RWPE1 (cell line): ENCODE measurements around the gene DYNLT2B.

Experiments
- CTCF ChIA-PET: fragments of 350-600 bp; sonication (Branson Sonifier 250); formaldehyde crosslinking; extraction: SDS; loops from one replicate; lab custom pipeline; 2021; lab: Yijun Ruan, JAX
- POLR2A ChIA-PET: fragments of 400-600 bp; formaldehyde crosslinking; extraction: SDS; loops from one replicate; lab custom pipeline; 2020; ENCODE audit warnings: antibody characterized with exemption; ENCODE audit not compliant: low non-redundant PET; lab: Yijun Ruan, JAX
- DNase-seq: peaks from one replicate; pipeline ENCODE4 v3.0.0; 2012; ENCODE audit warnings: low spot score
- H3K27ac ChIP-seq: fragments of 450-650 bp; 2 replicates; pipeline ENCODE4 v1.5.1; 2017
- TF ChIP-seq, protein P1 (sequence below): fragments of 450-650 bp; conservative IDR thresholded peaks from 2 replicates; pipeline ENCODE4 v1.5.1; 2017; ENCODE audit warnings: low read depth, mild to moderate bottlenecking

DYNLT2B gene

DNA sequence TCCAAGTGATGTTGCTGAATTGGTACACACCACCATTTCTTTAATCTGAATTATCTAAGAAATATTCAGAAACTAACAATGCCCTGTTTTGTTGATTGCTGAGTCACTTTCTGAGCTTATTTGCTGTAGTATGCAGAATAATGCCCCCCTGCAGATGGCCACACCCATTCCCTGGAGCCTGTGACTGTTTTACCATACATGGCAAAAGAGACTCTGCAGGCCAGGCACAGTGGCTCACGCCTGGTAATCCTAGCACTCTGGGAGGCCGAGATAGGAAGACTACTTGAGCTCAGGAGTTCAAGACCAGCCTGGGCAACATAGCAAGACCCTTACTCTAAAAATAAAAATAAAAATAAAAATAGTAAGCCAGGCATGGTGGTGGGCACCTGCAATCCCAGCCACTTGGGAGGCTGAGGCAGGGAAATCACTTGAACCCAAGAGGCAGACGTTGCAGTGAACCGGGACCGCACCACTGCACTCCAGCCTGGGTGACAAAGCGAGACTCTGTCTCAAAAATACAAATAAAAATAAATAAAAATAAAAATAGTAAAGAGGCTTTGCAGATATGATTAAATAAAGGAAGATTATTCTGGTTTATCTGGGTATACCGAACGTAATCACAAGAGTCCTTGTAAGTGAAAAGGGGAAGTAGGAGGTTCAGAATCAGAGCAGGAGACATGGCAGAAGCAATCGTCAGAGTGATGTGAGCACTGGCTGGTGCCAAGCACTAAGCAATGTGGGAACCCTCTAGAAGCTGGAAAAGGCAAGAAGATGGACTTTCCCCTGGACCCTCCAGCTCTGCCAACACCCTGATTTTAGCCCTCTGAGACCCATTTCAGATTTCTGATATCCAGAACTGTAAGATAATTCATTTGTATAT is 49.5 kb downstream of the DYNLT2B start:
- ChIA-PET POLR2A (no interaction called here), CTCF (no interaction called here)
- no peak for DNase-seq
- H3K27ac ChIP-seq: peak overlapping the region; percentile 49
- TF ChIP-seq, protein P1, sequence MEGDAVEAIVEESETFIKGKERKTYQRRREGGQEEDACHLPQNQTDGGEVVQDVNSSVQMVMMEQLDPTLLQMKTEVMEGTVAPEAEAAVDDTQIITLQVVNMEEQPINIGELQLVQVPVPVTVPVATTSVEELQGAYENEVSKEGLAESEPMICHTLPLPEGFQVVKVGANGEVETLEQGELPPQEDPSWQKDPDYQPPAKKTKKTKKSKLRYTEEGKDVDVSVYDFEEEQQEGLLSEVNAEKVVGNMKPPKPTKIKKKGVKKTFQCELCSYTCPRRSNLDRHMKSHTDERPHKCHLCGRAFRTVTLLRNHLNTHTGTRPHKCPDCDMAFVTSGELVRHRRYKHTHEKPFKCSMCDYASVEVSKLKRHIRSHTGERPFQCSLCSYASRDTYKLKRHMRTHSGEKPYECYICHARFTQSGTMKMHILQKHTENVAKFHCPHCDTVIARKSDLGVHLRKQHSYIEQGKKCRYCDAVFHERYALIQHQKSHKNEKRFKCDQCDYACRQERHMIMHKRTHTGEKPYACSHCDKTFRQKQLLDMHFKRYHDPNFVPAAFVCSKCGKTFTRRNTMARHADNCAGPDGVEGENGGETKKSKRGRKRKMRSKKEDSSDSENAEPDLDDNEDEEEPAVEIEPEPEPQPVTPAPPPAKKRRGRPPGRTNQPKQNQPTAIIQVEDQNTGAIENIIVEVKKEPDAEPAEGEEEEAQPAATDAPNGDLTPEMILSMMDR: no peak

DNA sequence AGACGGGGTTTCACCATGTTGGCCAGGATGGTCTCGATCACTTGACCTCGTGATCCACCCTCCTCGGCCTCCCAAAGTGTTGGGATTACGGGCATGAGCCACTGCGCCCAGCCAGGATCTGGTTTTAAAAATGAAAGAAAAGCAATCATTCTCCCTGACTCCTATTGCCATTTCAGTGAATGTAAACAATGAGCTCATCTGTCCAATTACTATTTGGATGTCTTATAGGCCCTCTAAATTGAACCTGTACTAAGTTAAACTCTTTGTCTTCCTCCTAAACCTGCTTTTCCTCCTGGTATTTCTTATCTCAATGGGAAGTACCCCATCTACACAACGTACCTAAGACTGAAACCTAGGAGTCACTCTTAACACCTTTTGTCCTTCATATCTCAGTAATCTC is 54.2 kb downstream of the DYNLT2B start:
- TF ChIP-seq, protein P1: no peak

DNA sequence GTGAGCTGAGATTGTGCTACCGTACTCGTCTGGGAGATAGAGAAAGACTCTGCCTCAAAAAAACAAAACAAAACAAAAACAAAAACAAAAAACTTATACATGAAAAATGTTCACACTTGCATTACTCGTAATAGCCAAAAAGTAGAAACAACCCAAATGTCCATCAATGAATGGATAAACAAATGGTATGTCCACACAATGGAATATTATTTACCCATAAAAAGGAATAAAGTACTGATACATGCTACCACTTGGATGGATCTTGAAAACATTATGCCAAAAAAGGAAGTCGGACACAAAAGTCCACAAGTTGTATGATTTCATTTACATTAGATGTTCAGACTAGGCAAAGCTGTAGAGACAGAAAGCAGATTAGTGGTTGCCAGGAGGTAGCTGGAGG is 57.3 kb downstream of the DYNLT2B start:
- POLR2A ChIA-PET: no interaction called here
- CTCF ChIA-PET: interaction anchor here (0.6 kb wide), 1 partner anchor 56 kb away, joined by 6 read pairs; no protein-coding TSS in a partner anchor
- no peak for DNase-seq

More for the DNA sequence above, 54.2 kb downstream of the DYNLT2B start:
- CTCF ChIA-PET: interaction anchor here (0.6 kb wide), 1 partner anchor 10 kb away, joined by 3 read pairs; no protein-coding TSS in a partner anchor
- POLR2A ChIA-PET: no interaction called here
- no peak overlapping the region for H3K27ac ChIP-seq
- no peak for DNase-seq

DNA sequence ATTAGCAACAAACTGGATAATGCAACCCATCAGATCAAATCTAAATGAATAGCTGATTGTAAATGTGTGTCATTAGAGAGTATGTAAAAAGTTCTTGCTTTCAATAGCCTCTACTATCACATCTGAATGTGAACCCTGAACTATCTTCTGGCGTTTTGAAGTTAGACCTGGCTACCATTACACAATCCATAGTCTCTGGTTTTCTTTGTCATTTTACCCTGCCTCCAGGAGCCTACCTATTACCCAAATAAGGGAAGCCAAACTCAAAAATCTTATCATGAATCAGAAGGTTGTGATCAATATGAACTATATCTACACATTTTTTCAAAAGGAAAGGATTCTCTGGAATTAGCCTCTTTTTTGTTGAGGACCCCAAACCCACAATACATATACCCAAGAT is 62.3 kb downstream of the DYNLT2B start:
- ChIA-PET POLR2A (no interaction called here), CTCF (interaction anchor here (0.6 to 1.0 kb wide), 2 partner anchors 230 to 354 kb away, joined by 3 to 4 read pairs; no protein-coding TSS in a partner anchor)
- DNase-seq: no peak
- TF ChIP-seq, protein P1: no peak
- 0 out of 2 replicates have a peak overlapping the region, but pooled peaks have one; percentile 9 for H3K27ac ChIP-seq

More for the DNA sequence above, 57.3 kb downstream of the DYNLT2B start:
- TF ChIP-seq, protein P1: no peak
- no peak overlapping the region for H3K27ac ChIP-seq

DNA sequence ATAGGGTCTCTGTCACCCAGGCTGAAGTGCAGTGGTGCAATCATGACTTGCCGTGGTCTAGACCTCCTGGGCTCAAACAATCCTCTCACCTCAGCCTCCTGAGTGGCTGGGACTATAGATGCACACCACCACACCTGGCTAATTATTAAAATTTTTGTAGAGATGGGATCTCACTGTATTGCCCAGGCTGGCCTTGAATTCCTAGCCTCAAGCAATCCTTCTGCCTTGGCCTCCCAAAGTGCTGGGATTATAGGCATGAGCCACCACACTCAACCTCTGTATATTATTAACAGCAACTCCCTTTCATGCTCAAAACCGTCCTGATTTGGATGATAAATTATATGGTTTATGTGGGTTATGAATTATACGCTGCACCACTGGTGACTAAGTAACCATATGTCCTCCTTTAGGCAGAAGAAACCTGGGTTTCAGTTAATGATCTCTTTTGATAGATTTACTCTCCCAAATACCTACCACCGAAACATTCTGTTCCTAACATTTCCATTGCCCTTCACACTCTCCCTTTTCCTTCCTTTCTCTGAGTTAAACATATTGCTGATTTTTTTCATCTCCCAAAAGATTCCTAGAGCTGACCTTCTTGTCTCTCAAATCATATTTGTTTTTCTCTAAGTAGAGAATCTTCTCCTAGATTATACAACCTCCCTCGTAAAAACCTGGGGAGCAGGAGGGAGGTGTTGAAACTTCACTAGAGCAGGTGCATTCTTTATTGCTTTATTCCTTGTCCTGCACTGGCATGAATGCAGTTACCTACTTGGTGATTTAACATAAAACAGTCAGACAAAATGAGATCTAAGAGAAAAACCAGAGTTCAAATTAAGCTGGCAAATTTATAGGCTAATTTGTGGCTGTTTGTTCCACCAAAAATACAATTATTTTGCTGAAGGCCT is 63.4 kb downstream of the DYNLT2B start:
- no peak overlapping the region for H3K27ac ChIP-seq
- TF ChIP-seq, protein P1: no peak
- ChIA-PET POLR2A (no interaction called here), CTCF (interaction anchor here (0.6 to 1.4 kb wide), 4 partner anchors 9 to 355 kb away, joined by 3 read pairs; no protein-coding TSS in a partner anchor)
- no peak for DNase-seq

DNA sequence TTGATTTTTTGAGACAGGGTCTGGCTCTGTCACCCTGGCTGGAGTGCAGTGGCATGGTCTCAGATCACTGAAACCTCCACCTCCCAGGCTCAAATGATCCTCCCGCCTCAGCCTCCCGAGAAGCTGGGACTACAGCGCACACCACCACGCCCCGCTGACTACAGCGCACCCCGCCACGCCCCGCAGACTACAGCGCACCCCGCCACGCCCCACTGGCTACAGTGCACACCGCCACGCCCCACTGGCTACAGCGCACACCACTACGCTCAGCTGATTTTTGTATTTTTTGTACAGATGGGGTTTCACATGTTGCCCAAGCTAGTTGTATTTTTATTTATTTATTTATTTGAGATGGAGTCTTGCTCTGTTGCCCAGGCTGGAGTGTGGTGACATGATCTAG is 66.1 kb downstream of the DYNLT2B start:
- no peak for DNase-seq
- CTCF ChIA-PET: interaction anchor here (0.6 kb wide), 1 partner anchor 10 kb away, joined by 3 read pairs; no protein-coding TSS in a partner anchor
- TF ChIP-seq, protein P1: no peak
- POLR2A ChIA-PET: no interaction called here
- no peak overlapping the region for H3K27ac ChIP-seq
